Posterior vena cava (tissue), 2 donors: Measurements from ENCODE around the gene TLCD5. TPM values are rescaled to one million over a fixed set of nuclear protein-coding genes. Genes with fewer than 3 reads are reported as not detected.

ENCODE experiments used
- DNase-seq: peaks from one replicate; pipeline ENCODE4 v3.0.0-alpha.2; 2020; ENCODE audit warnings: low spot score
- intact Hi-C, 2 donors: fragments of 100-400 bp; cut with DNase I; formaldehyde crosslinking; loops; one replicate each; pipeline versions ENCODE4 v1.14.1 to v1.14.2; 2022 to 2023
- long read RNA-seq, 2 donors: library from polyadenylated mRNA; unstranded; transcript quantifications; one replicate each; pipeline ENCODE4 v2.0.0, GENCODE V29; 2020 to 2021
- total RNA-seq, 2 donors: library from RNA; stranded (reverse); fragmentation: NEBNext Ultra II Directional; extraction: Animal tissue kit (Norgen Biotek cat#: 25700); gene quantifications; one replicate each; pipeline ENCODE4 v1.2.1, GENCODE V29; 2021
- donor health status: DM: yes; HTN: yes; CAD: no.
- donor health status: DM: yes; HTN: yes; CAD: no.

Gene TLCD5
- total RNA-seq: 1 to 10 TPM; 4.9 to 6.0 TPM
- long read RNA-seq, donor 1, full-length matches to known transcripts: 2 of 2 reads
- long read RNA-seq, donor 1, partial matches to known transcripts: 0 of 2 reads
- long read RNA-seq, donor 1, other reads (novel, unspliced or antisense): 0 of 2 reads
- long read RNA-seq, donor 2, full-length matches to known transcripts: 11 of 13 reads
- long read RNA-seq, donor 2, partial matches to known transcripts: 0 of 13 reads
- long read RNA-seq, donor 2, other reads (novel, unspliced or antisense): 2 of 13 reads

DNA sequence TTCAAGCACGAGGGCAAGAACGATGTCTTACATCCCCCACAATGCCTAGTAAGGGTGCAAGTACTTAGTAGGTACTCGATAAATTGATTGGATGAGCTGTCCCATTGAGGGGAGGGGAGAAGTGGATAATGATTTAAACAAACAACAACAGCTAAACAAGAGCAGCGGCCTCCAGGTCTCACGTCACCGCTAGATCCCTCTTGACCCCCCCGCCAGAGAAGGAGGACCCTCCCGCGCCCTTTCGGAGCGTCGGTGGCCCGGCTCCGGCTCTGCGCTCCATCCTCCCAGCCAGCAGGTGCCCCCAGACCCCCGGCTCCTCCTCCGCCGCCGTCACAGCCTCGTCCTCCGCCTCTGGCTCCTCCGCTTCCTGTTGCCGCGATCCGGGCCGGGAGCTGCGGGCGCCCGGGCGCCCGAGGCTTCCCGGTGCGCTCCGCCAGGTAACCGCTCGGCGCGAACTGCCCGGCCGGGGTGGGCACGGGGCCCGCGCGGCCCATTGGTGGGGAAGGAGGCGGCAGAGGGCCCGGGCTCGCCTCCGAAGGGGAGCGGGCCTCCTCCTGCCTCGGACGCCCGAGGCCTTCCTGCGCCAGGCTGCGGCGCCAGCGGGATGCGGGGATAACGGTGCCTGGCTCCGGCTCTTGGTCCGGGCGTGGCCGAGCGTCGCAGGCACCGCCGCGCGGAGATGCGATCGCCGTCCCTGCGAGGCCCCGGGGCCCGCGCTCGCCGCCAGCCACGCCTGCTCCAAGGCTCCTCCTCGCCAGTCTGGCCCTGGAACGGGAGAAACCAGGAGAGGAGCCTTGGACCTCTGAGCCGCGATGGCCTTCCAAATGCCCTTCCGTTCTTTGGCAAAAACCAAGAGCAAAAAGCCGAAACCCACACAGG lies at the start of gene TLCD5:
Gene TLCD5 (plus strand): TSS at position 368 of the 879 bp plus-strand sequence. CDS start 2,143 bp downstream, outside the sequence.
- intact Hi-C loops: no loop called here
- peak; percentile 89 for DNase-seq

DNA sequence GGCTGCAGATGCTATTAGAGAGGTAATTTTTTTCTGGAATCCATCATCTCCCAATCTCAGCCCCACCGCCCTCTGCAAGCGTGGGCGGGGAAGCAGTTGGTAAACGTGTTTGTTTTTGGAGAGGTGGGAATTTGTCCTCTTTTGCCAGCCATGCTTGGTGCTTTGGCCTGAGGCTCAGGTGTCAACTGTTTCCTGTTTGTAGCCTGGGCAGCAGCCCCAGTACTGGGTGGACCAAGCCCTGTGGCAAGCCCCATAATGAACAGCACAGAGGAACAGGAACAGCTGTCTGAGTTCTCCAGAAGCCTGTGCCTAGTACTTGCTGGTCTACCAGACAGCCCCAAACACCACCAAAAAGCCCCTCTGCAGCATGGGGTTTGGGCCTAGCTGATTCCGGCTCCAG lies 45.6 kb upstream of the TLCD5 start:
- intact Hi-C loops: no loop called here
- no peak for DNase-seq

DNA sequence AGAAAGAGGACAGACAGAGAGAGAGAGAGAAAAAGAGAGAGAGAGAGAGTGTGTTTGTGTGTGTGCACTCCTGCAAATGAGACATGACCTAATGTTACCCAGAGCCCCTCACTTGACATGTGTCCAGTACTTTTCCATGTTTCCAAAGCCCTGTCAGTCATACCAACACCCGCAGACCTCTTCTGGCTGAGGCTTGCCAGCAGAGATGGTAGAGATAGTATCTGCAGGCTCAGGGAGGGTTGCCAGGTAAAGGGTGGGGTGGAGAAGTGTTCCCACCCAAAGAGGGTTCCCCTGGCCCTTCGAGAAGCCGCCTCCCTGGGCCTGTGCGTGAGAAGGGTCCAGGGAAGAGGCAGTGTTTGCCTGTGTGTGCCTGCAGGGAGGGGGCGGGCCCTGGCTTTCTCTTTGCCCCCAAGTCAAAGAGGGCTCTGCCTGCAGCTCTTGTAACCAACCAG lies 44.5 kb upstream of the TLCD5 start:
- DNase-seq: no peak
- intact Hi-C loops: loop anchor here in 1 of 2 donors (2.0 kb wide), 1 partner anchor 604 kb away; no protein-coding TSS in a partner anchor

DNA sequence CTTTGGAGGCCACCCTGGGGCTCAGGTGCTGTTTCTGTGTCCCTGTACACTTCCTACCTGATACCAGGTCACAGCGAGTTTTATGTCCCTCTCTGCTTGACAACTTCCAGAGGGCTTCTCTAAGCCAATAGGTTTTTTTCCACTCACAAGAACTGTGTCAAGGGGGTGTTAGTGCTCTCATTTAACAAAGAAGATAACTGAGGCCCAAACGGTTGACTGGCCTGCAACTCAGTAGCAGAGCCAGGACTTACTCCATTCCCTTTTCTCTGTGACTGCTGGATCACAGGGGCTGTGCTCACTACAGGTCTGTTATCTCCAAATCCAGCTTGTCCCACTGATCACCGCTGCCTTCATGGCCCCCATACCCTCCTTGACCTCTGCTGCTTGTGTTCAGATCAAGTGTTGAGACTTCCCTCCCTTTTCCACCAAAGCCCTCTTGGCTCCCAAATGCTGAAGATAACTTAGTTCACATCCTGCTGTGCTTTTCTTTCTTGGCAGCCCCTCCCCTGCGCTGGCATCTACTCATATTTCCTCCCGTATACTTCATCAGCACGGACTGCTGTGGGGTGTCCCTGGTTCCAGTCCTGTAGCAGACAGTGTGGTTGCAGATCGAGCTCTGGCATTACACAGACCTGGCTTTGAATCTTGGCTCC lies 43.8 kb upstream of the TLCD5 start:
- intact Hi-C loops: loop anchor here in 1 of 2 donors (2.0 kb wide), 1 partner anchor 604 kb away; no protein-coding TSS in a partner anchor
- no peak for DNase-seq

DNA sequence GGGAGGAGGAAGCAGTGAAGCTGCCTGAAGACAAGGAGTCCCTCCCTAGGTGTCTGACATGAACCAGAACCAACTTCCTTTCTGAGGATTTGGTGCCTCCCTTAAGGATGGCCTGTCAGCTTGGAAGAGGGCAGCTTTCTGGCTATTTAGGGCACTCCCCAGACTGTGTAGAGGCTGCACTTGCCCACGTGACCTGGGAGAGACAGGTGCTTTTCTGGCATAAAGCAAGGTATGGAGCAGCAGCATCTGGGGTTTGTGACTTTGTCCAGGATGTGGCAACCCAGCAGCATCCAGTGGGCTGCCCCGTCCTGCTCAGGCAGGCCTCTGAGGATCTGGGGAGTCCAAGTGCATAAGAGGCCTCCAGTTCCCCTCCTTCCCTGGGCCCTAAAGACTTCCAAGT lies 42.0 kb upstream of the TLCD5 start:
- no peak for DNase-seq
- intact Hi-C loops: no loop called here

DNA sequence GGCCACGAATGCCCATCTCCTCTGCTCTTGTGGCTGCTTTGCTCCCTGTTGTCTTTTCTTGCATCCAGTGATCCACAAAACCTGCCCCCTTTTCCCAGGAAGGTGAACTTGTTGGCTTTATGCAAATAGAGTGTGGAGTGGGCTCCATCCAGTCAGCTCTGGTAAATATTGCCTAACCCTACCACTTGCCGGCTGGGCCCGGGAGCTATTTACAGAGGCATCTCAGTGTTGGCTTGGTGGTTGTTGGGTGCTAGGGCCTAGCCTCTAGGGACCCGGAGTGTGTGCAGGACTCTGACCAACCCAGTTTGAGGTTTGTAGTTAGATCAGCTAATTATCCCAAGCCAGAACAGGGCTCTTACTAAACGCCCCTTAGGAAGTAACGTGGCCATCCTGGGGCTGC lies 40.8 kb upstream of the TLCD5 start:
- no peak for DNase-seq
- intact Hi-C loops: no loop called here

DNA sequence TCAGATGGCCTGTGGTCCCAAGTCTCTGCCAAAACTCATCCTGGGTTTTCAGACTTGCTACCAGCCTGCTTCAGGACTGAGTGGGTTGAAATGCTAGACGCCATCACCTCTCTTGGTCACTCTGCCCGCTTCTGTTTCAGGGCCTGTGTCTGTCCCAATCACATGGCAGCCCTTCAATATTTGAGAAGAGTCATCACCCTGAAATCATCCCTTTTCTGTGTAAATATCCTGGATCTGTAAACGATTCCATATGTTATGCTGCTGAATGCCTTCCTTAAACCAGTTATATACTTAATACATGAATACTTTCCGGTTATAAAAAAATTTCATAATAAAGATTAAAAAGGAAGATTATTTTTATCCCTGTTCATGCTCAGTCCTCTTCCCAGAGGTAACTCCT lies 39.8 kb upstream of the TLCD5 start:
- intact Hi-C loops: no loop called here

DNA sequence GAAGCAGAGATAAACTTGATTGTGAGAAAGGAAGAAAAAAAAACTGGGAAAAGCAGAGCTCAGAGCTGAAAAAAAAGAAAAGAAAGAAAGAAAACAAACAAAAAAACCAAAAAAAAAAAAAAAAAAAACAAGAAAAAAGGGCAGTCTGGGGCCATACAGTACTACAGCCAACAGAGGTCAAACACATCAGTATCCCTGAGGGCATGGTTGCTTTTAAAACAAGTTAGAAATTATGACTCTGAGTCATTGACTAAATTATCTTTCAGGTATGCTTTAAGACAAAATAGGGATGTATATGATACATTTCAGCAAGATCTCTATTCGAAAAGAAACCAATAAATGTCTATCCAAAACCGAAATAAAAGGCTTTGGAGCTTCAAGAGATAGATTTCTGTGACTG lies 37.1 kb upstream of the TLCD5 start:
- intact Hi-C loops: no loop called here
- DNase-seq: no peak

More for the DNA sequence above, 39.8 kb upstream of the TLCD5 start:
- DNase-seq: no peak

DNA sequence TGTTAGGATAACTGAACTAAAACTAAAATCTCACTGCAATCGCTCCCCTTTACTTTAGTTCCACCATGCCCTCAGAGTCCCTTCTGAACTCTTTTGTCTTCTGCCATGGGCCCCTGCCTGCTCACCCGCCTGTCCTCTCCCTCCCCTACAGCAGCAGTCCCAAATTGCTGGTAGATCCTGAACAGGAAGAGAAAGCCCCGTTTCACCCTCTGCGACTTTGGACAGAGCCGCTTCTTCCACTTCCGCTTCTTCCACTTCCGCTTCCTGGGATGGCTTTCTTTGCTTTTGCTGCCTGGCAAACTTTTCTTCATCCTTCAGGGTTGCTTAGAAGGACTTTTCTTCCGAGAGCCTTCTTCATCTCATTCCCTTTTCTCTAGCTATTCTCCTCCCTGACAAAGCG lies 35.7 kb upstream of the TLCD5 start:
- no peak for DNase-seq
- intact Hi-C loops: no loop called here

DNA sequence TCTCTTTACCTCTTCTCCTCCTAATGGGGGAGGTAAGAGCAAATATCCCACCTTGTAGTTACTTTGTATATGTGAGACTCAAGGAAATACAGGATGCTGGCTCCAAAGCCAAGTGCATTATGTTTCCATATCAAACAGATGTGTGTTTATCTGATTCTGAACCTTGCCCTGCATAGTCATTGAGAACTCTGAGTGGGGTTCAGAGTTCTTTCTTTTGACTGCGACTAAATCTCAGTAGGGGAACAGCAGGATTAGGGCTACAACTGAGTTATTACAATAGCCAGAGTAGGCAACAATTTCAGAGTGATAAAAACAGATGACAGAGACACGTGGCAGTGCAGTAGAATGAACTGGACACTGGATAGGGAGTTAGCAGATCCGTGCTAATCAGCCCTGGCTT lies 34.1 kb upstream of the TLCD5 start:
- DNase-seq: no peak
- intact Hi-C loops: no loop called here

DNA sequence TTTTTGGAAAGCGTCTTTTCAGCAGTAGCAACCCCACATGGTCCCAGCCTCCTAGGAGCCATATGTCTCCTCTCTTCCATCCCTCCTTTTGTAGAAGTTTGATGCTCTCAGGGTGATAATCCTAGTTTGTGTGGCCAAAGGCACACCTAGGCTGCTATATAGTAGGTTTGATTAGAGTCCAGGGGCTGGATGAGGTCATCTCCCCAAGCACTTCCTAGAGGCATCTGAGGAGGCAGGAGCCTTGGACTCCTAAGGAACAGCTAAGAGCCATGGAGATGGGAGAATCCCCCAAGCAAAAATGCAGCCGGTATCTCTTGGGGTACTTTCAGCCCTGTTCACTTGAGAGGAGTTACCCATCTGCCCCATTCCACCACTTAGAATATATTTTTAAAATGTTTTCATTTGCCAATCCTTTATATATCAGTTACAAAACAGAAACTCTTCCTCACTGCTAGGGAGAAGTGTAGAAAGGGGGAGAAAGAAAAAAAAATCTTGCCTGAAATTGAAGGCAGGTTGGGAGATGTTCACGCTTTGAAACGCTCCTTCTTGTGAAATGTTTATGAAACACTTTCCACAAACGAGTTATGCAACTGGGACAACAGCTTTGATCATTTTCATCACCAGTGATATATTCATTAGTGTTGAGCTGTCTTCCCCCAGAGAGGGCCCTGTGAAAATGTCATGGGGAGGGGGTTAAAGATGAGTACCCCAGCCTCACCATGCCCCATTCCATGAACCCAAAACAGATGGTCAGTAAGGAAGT lies 31.9 kb upstream of the TLCD5 start:
- intact Hi-C loops: no loop called here
- DNase-seq: peak; percentile 16

DNA sequence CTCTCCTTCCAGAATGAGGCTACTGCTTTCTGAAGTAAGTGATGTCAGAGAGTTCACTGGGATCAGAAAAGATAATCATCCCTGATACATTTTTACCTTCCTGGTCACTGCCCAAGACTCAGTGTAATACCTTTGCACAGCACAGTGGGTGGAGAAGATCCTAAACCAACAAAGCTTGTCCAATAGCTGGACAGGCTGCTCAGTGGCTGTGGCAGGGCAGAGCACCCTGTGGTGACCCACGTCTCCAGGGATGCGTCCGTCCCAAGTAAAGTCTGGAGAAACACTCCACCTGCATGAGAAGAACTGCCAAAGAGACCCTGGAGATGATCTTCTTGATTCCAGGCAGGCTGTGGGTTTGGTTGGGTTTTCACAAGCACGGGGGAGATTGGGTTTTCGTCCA lies 31.0 kb upstream of the TLCD5 start:
- peak; percentile 20 for DNase-seq
- intact Hi-C loops: no loop called here

DNA sequence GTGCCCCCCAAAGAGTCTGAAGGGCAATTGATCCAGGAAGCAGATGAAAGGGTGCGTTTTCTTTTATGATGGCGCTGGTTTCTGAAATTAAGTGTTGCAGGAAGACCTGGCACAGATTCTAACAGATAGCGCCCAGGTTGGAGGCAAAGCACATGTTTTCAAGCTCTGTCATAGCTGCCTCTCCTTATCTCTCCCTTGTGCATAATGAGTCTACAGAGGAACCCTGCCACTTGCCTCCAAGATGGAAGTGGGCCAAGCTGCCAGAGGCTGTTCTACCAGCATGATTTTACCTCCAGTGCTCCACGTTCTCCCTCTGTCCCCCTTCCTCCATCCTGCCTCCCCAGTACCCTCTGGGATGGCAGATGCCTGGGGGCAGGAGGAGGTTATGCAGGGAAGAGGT lies 30.0 kb upstream of the TLCD5 start:
- intact Hi-C loops: loop anchor here in 1 of 2 donors (5.0 kb wide), 3 partner anchors 38 to 123 kb away; no protein-coding TSS in a partner anchor
- peak; percentile 48 for DNase-seq

DNA sequence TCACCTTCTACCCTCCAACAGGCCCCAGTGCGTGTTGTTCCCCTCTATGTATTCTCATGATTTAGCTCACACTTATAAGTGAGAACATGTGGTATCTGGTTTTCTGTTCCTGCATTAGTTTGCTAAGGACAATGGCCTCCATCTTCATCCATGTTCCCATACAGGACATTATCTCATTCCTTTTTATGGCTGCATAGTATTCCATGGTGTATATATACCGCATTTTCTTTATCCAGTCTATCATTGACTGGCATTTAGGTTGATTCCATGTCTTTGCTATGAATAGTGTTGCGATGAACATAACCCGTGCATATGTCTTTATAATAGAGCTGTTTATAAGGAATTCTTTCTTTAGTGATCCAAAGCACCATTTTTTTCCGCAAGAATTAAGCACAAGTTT lies 28.5 kb upstream of the TLCD5 start:
- intact Hi-C loops: loop anchor here in 1 of 2 donors (5.0 kb wide), 3 partner anchors 39 to 124 kb away; no protein-coding TSS in a partner anchor
- no peak for DNase-seq

DNA sequence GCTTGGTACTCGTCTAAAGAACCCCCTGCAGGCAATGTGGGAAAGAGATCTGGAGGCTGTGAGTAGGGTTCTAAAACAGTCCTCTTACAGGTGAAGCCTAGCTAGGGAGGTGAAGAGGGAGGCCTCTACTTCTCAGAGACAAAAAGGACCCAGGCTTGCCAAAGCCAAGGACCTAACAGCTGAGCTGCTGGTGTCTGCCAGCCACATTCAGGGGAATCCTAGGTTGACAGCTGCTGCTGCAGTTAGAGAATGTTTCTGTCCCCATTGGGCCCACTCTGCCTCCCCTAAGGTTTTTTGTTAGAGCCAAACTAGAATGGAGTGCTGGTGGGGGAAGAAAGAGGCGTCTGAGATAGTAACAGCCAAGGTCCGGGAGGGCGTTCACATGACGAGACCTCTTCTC lies 26.6 kb upstream of the TLCD5 start:
- no peak for DNase-seq
- intact Hi-C loops: loop anchor here in 1 of 2 donors (5.0 kb wide), 3 partner anchors 41 to 126 kb away; no protein-coding TSS in a partner anchor

DNA sequence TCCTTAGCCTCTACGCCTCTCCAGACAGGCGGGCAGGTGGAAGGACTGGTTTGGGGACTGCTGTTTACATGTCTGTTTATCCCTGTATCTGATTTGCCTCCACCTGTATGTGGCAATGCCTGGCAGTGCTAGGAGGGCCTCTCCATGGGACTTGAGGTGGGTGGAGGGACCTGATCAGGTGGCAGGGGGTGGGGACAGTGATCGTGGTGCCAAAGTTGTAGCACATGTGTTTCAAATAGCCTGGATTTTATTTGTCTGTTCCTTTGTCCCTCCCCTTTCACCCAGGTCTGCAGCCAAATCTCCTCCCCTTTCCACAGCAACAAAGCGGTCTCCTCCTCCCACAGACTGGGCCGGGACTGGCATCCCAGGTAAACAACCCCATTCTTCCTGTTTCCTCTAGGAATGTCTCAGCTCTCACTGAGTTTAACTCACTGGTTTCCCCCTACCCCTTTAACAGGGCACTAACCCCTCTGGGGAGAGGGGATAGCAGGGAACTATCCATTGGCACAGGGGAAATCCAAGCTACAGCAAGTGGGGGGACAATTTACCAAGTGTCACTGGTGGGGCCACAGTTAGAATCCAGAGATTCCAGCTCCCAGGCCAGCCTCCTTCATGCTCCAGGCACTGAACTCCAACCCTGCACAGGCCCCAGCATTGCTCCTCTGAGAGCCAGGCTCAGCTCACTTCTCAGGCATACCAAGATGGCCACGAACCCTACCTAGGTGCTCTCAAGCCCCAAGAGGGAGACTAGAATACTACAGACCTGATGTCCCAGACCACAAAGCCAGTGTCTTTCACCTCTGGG lies 22.9 kb upstream of the TLCD5 start:
- intact Hi-C loops: loop anchor here in 1 of 2 donors (2.0 to 5.0 kb wide), 2 partner anchors 70 to 131 kb away; no protein-coding TSS in a partner anchor

DNA sequence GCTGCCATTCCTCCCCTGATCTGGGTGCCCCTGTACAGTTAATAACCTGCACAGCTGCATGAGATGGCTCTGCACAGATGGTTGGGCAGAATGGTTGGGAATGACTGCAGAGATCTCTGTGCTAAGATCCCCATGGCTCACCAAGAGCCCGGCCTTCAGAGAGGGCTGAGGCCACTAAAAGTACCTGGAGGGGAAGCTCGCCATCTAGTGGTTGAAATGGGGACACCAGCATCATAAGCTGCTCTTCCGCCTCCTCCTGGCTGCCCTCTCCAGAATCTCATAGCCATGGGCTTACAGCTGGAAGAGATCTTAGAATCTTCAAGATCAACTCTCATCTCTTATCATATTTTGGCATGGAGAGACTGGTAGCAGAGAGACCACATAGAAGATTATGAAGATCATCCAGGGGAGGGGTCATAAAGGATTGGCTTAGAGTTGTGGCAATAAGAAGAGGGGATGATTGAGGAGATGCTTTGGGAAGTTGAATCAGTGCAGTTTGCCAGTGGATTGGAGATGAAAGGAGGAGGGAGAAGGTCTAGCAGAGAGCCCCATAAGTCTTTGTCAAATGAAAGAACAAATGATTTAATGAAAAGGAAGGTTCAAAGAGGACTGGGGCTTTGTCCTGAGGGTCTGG lies 22.0 kb upstream of the TLCD5 start:
- DNase-seq: peak; percentile 85
- intact Hi-C loops: loop anchor here in 1 of 2 donors (2.0 to 5.0 kb wide), 2 partner anchors 71 to 132 kb away; no protein-coding TSS in a partner anchor

More for the DNA sequence above, 22.9 kb upstream of the TLCD5 start:
- no peak for DNase-seq
